ENCODE results near the gene CCN5.

CCN5 gene

GRCh38 chr20:44717986-44718385 is 2.8 kb downstream of the CCN5 start:
- DNase-seq, result no peak

GRCh38 chr20:44719841-44720240 is 4.7 kb downstream of the CCN5 start:
- no peak for DNase-seq

DNA sequence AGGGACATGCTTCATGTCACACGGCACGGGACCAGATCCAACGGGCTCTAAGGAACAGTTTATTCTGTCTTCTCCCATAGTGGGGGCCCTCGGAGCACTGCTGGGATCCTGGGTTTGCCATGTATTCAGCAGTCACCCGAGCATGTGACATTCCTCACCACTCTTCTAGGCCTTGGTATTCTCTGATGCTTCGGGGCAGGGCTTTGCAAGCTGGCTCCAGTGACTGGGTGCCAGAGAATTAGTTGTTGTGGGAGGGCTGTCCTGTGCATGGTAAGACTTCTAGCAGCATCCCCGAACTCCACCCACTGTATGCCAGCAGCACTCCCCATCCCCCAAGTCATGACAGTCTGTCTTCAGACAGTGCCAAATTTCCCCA is 5.4 kb downstream of the CCN5 start:
- DNase-seq, result no peak

DNA sequence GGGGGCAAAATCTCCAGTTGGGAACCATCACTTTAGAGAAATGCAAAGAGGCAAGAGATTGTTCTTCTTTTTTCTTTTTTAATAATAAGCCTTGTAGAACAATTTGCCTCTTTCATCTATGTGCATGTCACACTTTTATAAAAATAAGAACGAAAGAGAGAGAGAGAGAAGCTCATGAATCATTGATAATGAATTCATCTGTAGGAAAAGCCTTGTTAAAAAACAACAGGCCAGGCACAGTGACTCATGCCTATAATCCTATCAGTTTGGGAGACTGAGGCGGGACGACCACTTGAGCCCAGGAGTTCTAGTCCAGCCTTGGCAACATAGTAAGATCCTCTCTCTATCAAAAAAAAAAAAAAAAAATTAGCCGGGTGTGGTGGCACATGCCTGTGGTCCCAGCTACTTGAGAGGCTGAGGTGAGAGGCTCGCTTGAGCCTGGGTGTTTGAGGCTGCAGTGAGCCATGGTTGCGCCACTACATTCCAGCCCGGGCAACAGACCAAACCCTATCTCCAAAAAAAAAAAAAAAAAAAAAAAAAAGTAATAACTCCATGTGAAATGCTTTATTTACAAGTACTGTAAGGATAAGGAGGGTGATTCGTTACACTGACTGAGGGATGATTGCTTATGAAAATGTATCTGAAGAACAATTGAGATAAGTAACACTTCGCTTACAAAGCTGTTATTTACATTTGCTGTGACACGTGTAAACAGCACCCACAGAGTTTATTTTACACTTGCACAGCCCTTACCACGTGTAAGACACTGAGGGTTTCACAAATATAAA is 6.0 kb downstream of the CCN5 start:
- DNase-seq, result no peak

GRCh38 chr20:44721785-44722054 is 6.6 kb downstream of the CCN5 start:
- no peak for DNase-seq

- no peak for DNase-seq
Measured at GRCh38 chr20:44722990-44723389, 7.8 kb downstream of the CCN5 start.

- DNase-seq, result no peak
Measured at GRCh38 chr20:44723391-44723790, 8.2 kb downstream of the CCN5 start.

DNA sequence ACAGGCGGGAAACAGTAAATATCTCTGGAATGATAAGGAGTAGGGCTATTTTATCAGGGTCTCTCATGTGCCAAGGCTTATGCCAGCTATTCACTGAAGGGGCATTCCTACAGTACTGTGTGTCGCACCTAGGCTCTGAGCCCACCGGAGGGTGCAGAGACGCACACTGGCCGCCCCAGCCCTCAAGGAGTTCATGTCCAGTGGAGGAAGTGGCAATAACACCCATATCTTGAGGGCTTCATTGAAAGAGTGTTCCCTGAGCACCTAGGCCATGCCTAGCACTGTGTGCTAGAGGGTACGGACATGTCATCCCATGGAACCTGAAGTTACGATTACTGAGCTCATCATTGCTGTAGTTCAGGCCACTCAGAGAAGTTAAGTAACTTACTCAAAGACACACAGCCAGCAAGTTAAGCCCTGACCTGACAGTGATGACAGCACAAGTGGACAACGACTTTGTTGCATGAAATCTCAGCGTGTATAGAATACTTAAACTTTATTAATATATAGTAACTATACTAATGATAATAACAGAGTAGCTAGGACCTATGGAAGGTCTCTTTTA is 8.7 kb downstream of the CCN5 start:
- DNase-seq, result no peak

DNA sequence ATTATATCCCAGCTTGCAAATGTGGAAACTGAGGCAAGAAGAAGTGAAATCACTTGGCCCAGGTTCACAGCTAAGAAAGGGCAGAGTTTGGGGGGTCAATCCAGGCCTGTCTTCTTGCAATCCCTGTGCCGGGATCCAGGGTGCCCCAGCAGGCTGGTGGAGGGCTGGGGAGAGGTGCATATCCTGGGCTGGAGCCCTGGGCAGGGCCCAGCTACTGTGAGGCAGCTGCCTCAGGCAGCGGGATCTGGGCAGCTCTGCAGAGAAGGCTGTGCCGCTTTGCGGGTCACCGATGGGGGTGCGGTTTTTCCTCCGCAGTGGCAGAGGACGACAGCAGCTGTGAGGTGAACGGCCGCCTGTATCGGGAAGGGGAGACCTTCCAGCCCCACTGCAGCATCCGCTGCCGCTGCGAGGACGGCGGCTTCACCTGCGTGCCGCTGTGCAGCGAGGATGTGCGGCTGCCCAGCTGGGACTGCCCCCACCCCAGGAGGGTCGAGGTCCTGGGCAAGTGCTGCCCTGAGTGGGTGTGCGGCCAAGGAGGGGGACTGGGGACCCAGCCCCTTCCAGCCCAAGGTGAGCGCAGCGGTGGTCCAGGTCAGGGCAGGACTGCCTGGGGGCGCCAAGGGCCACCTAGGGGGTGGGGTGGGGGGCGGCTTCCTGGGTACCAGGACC is 9.4 kb downstream of the CCN5 start:
- no peak for DNase-seq

DNA sequence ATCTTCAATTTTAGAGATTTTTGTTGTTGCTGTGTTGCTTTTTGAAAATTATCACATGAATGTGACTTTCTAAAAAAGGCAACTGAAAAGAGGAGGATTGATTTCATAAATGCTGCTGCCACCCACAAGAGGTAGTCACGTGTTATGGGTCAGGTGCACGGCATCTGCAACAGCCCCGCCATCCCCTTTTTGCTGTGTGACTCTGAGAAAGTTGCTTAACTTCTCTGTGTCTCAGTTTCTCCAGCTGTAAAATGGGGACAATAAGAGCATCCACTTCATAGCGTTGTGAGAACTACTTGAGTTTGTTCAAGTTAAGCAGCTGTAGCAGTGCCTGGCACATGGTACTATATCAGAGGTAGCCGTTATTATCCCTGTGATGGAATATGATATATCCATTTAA is 10.7 kb downstream of the CCN5 start:
- DNase-seq, result no peak

DNA sequence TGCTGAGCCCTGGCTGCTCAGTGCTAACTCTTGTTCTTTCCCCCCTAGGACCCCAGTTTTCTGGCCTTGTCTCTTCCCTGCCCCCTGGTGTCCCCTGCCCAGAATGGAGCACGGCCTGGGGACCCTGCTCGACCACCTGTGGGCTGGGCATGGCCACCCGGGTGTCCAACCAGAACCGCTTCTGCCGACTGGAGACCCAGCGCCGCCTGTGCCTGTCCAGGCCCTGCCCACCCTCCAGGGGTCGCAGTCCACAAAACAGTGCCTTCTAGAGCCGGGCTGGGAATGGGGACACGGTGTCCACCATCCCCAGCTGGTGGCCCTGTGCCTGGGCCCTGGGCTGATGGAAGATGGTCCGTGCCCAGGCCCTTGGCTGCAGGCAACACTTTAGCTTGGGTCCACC is 11.9 kb downstream of the CCN5 start:
- no peak for DNase-seq

GRCh38 chr20:44727651-44728050 is 12.5 kb downstream of the CCN5 start:
- no peak for DNase-seq

DNA sequence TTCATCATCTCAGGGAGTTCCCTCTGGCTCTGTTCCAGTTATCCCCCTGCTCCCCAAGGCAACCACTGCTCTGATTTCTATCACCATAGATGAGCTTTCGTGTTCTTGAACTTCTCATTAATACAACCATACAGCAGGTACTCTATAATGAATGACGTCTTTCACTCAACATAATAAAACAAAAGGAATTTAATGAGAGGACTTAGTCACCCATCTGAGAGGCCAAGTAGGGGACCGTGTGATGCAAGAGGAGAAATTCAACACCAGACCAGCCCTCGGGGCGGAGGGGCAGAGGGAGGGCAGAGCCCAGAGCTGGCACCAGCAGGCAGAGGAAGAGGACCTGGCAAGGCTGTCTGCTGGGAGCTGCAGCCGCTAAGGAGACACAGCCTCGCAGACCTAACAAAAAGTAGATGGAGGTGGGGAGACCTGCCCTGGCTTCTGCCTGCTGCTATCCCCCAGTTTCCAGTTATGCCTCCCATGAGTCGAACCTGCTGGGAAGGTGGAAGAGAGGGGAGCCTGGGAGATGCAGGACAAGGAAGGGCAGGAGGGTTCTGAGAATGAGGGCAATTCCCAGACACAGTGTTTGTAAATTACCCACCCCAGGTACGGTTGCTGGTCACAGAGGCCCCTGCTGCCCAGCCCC is 13.8 kb downstream of the CCN5 start:
- peak; percentile 76 for DNase-seq

GRCh38 chr20:44730441-44730840 is 15.3 kb downstream of the CCN5 start:
- no peak for DNase-seq

DNA sequence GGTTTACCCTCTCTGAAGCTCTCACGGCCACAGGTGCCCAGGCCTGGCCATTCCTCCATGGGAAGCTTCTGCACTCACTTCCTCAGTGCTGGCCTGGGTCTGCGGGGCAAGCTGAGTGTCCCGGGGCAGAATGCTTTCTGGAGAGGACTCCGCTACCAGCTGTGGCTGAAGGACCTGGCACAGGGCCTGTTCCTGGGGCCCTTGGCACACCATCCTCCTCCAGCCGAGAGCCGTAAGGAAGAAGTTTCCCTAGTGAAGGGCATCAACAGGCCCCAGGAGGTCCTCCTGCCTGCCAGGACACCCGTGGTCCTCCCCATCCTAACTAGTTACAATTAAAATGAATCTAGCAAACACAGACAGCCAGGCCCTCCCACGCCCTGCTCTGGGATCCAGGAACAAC is 16.5 kb downstream of the CCN5 start:
- no peak for DNase-seq

DNA sequence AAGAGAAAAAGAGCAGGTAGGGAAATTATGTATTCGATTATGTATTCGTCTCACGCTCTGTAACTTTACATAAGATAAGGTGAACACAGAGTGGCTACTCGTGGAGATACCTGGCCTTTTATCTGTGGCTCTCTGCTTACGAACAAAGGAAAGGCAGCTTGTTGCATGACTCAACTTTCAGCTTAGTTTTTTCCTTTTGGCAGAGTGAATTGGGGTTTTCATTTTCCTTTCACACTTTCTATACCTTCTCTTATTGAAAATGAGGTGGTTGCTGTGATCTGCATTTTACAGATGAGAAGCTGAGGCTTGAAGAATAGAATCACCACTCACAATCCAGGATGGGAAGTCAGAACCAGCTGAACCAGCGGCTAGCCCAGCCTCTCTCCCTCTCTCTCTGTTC is 17.2 kb downstream of the CCN5 start:
- no peak for DNase-seq

DNA sequence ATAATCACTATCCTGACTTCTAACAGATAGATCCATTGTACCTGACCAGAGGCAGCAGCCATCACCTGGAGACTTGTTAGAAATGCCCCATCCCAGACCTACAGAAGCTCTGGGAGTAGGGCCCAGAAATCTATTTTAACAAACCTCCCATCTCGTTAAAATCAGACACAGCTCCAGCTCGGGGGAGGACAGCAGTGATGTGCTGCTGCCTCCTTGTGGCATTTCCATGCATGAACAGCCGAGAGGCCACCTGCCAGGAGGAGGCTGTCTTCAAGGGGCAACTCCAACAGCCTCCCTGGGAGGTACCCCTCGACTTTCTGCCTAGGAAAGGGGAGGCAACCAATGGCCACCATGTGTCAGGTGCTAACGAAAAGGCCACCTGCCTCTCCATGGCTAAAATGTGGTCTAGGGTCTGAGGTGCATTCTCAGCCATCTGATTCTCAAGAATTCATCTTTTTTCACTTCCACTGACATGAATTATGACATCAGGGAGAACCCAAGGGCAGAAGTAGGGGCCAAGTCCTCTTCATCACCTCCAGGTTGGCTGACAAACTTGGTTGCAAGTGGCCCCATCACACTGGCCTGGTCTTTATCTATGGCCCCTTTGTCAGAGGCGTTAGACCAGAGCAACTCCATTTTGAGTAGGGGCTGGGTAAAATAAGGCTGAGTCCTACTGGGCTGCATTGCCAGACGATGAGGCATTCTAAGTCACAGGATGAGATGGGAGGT is 18.3 kb downstream of the CCN5 start:
- DNase-seq, result no peak

- DNase-seq, result no peak
Measured at GRCh38 chr20:44734938-44735337, 19.8 kb downstream of the CCN5 start.

DNA sequence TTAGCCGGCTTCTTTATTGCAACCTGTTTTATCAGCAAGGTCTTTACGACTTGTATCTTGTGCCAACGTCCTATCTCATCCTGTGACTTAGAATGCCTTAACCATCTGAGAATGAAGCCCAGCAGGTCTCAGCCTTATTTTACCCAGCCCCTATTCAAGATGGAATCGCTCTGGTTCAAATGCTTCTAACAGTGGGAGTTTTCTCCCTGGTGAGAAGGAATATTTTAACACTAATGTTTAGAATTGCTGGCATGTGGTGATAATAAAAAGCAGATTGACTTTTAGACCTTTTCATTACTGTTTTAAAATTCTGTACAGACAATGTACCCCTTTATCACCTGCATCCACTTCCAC is 20.6 kb downstream of the CCN5 start:
- no peak for DNase-seq

DNA sequence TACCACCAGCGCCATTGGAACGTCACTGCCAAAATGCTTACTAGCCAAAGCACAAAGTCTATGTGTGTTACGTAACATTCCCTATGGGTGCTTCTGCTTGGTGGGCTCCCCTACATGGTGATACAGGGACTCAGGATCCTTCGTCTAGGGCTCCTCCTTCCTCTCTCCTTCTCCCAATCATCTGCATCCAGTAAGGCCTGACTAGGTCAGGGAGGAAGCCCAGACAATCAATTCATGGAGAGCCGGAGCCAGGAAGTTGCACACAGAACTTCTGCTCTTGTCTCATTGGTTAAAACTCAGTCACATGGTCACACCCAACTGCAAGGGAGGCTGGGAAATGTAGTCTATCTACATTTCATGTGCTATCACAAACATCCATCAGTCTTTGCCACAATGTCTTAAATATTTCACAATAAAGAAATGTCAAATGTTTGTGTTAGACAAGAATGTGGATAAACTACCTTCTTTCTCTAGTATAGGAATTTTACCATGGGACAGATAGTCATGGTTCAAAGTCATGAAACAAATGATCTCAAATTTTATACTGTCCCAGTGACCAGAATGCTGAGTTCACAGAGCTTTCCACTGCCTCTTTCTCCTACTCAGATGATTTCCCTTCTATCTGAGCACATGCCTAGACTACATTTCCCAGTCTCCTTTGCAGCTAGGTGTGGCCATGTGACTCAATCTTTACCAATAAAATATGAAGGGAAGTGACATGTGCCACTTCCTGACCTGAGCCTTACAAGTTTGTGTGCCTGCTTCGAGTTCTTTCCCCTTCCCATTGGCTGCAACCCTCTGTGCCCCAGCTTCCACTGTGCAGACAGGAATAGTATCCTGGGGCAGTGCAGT is 21.2 kb downstream of the CCN5 start:
- no peak for DNase-seq

DNA sequence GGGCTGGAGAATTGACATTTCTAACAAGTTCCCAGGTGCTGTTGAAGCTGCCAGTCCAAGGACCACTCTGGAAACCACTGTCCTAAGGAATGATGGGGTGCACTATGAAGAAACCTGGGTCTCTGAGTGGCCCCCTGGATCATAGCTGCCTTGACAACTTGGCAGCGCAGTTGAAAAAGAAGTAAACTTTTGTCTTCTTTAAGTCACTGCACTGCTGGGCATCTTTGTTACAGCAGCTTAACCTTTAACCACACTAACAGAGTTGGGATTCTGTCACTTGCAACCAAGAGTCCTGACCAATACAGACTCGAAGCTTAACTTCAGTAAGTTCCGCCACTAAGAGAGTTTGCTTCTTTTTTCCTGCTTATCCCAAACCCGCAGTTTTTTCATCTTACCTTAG is 21.9 kb downstream of the CCN5 start:
- DNase-seq, result no peak

DNA sequence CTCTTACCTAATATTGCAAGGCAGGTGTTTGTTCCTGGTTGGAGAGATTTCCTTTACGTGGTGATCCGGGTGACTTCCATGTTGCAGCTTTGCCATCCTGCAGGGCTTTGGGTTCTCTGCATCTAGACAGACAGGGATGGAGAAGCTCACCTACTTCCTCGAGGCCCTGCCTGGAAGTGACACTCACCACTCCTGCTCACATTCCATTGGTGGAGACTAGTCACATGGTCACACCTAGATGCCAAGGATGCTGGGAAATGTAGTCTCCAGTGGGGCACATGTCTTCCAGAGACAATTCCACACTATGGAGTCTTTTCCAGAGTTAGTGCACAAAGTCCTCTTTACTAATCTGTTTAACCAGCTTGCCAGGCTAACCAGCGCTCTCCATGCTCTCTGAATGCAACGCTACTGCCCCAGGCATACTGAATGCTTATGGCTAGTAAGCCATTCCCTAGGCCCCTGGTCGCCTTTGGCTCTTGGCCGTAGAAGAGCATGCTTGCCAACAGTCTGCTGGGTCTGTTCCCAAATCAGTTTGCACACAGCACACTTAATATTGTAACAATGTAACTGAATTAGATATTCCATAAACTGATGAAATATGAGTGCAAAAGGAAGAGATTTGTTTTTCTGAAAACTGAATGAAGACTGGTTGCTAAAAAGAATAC is 23.8 kb downstream of the CCN5 start:
- no peak for DNase-seq
